Kidney glomerular epithelial cell (primary cell): ENCODE results near the gene SYNGR1.

Source experiments
- DNase-seq: peaks from one replicate; lab custom pipeline; 2025; lab: John Stamatoyannopoulos, UW

The SYNGR1 gene

GRCh38 chr22:39349967-39350726 is at the start of gene SYNGR1:
TSS of gene SYNGR1 (plus strand) at chr22:39349991. CDS start at chr22:39350011, 20 bp downstream.
- DNase-seq: no peak

GRCh38 chr22:39300186-39300830 is 49.5 kb upstream of the SYNGR1 start:
- no peak for DNase-seq

GRCh38 chr22:39301108-39301507 is 48.7 kb upstream of the SYNGR1 start:
- no peak for DNase-seq

GRCh38 chr22:39301926-39302325 is 47.9 kb upstream of the SYNGR1 start:
- no peak for DNase-seq

- DNase-seq: no peak
These were observed 47.3 kb upstream of the SYNGR1 start for GRCh38 chr22:39302431-39302960.

- DNase-seq: no peak
These were observed 46.4 kb upstream of the SYNGR1 start for GRCh38 chr22:39303358-39303757.

GRCh38 chr22:39303892-39304671 is 45.7 kb upstream of the SYNGR1 start:
- DNase-seq: no peak

GRCh38 chr22:39306456-39307361 is 43.1 kb upstream of the SYNGR1 start:
- no peak for DNase-seq

GRCh38 chr22:39308614-39309363 is 41.0 kb upstream of the SYNGR1 start:
- peak; percentile 65 for DNase-seq

- DNase-seq: no peak
These were observed 40.4 kb upstream of the SYNGR1 start for GRCh38 chr22:39309364-39309861.

- DNase-seq: peak; percentile 40
These were observed 39.7 kb upstream of the SYNGR1 start for GRCh38 chr22:39309881-39310714.

- DNase-seq: no peak
These were observed 38.0 kb upstream of the SYNGR1 start for GRCh38 chr22:39311592-39312400.

GRCh38 chr22:39312410-39312809 is 37.4 kb upstream of the SYNGR1 start:
- no peak for DNase-seq

GRCh38 chr22:39313258-39314001 is 36.4 kb upstream of the SYNGR1 start:
- DNase-seq: no peak

GRCh38 chr22:39314251-39314971 is 35.4 kb upstream of the SYNGR1 start:
- no peak for DNase-seq

- DNase-seq: no peak
These were observed 34.4 kb upstream of the SYNGR1 start for GRCh38 chr22:39315389-39315788.

GRCh38 chr22:39316440-39317083 is 33.2 kb upstream of the SYNGR1 start:
- peak; percentile 82 for DNase-seq
